Measurements from ENCODE around the gene ANKRD13D.
"Not testable (repeated sequence)": the region's sequence is repeated elsewhere in the genome, so short reads cannot be mapped to it uniquely, and the experiment has no call there.

Gene ANKRD13D

GRCh38 chr11:67289226-67289650 lies at the start of gene ANKRD13D:
Gene ANKRD13D, plus strand, starts transcription at chr11:67289303. Its CDS starts 158 bp downstream, at chr11:67289461.
- ATAC-seq = peak in 1 of 2 donors; percentile 31

GRCh38 chr11:67239783-67240575 lies 49.1 kb upstream of the ANKRD13D start:
- ATAC-seq = peak; percentile 91 to 94

GRCh38 chr11:67240576-67241389 lies 48.3 kb upstream of the ANKRD13D start:
- peak; percentile 49 to 55 for ATAC-seq

GRCh38 chr11:67242548-67242947 lies 46.6 kb upstream of the ANKRD13D start:
- no peak for ATAC-seq

- no peak for ATAC-seq
Measured at GRCh38 chr11:67243051-67243450, 46.1 kb upstream of the ANKRD13D start.

GRCh38 chr11:67245046-67245445 lies 44.1 kb upstream of the ANKRD13D start:
- ATAC-seq = no peak

GRCh38 chr11:67247946-67248550 lies 41.1 kb upstream of the ANKRD13D start:
- ATAC-seq = no peak

- ATAC-seq = no peak
Measured at GRCh38 chr11:67248653-67249052, 40.5 kb upstream of the ANKRD13D start.

- no peak for ATAC-seq
Measured at GRCh38 chr11:67250059-67251043, 38.8 kb upstream of the ANKRD13D start.

- ATAC-seq = no peak
Measured at GRCh38 chr11:67251841-67252240, 37.3 kb upstream of the ANKRD13D start.

GRCh38 chr11:67252831-67253239 lies 36.3 kb upstream of the ANKRD13D start:
- peak; percentile 40 to 47 for ATAC-seq

GRCh38 chr11:67253872-67254624 lies 35.1 kb upstream of the ANKRD13D start:
- peak in 1 of 2 donors; percentile 14 for ATAC-seq

- ATAC-seq = no peak
Measured at GRCh38 chr11:67254798-67255197, 34.3 kb upstream of the ANKRD13D start.

- no peak for ATAC-seq
Measured at GRCh38 chr11:67255353-67255752, 33.8 kb upstream of the ANKRD13D start.

- ATAC-seq = peak in 1 of 2 donors; percentile 29
Measured at GRCh38 chr11:67255864-67256263, 33.2 kb upstream of the ANKRD13D start.

- ATAC-seq = no peak
Measured at GRCh38 chr11:67256477-67257135, 32.5 kb upstream of the ANKRD13D start.

- ATAC-seq = no peak
Measured at GRCh38 chr11:67260406-67260805, 28.7 kb upstream of the ANKRD13D start.

- not testable (repeated sequence) for ATAC-seq
Measured at GRCh38 chr11:67260885-67261639, 28.0 kb upstream of the ANKRD13D start.

- no peak for ATAC-seq
Measured at GRCh38 chr11:67261640-67261945, 27.5 kb upstream of the ANKRD13D start.
